Tibial artery (tissue), 4 donors: ENCODE data around the gene HOGA1.
A peak's percentile ranks its signal among the peaks of the same experiment; 100 is the strongest.
"Not testable (repeated sequence)": the region's sequence is repeated elsewhere in the genome, so short reads cannot be mapped to it uniquely, and the experiment has no call there.

Source experiments
- DNase-seq, 2 donors: peaks; one replicate each; pipeline ENCODE4 v3.0.0-alpha.2; 2019
- H3K27ac ChIP-seq, 2 donors: fragments of 200-600 bp; sonication (generic) in 1 of 2; 1 replicate in 1 of 2; 2 replicates in 1 of 2; pipeline ENCODE4 v1.5.1; 2018 to 2019; ENCODE audit warnings: mild to moderate bottlenecking in 1 of 2
- H3K27me3 ChIP-seq, 2 donors: fragments of 200-600 bp; sonication (generic) in 1 of 2; one replicate each; pipeline versions ENCODE4 v1.5.1 to v1.6.0; 2016 to 2019
- H3K36me3 ChIP-seq, 3 donors: fragments of 200-600 bp; sonication (generic) in 2 of 3; one replicate each; pipeline ENCODE4 v1.5.1; 2016 to 2019; ENCODE audit warnings: mild to moderate bottlenecking in 2 of 3
- H3K4me1 ChIP-seq, 4 donors: fragments of 200-600 bp; sonication (generic) in 2 of 4; 1 replicate in 3 of 4; 2 replicates in 1 of 4; pipeline ENCODE4 v1.5.1; 2016 to 2019
- H3K4me3 ChIP-seq, 2 donors: fragments of 200-600 bp; sonication (generic) in 1 of 2; 1 replicate in 1 of 2; 2 replicates in 1 of 2; pipeline ENCODE4 v1.5.1; 2018 to 2019; ENCODE audit warnings: mild to moderate bottlenecking in 2 of 2
- H3K9me3 ChIP-seq, 3 donors: fragments of 200-600 bp; sonication (generic) in 1 of 3; one replicate each; pipeline ENCODE4 v1.5.1; 2016 to 2019
- intact Hi-C: fragments of 100-400 bp; cut with DNase I; formaldehyde crosslinking; loops from one replicate; pipeline ENCODE4 v1.15.0; 2023; ENCODE audit warnings: low total_unique reads
- TF ChIP-seq, protein P1 (sequence below), 2 experiments: fragments of 200-600 bp in 1 of 2; fragments of 450-650 bp in 1 of 2; IDR thresholded peaks; one replicate each; pipeline ENCODE4 v1.5.1; 2017 to 2019; ENCODE audit warnings: antibody characterized with exemption in 2 of 2, mild to moderate bottlenecking in 1 of 2, moderate library complexity in 1 of 2

Gene HOGA1

DNA sequence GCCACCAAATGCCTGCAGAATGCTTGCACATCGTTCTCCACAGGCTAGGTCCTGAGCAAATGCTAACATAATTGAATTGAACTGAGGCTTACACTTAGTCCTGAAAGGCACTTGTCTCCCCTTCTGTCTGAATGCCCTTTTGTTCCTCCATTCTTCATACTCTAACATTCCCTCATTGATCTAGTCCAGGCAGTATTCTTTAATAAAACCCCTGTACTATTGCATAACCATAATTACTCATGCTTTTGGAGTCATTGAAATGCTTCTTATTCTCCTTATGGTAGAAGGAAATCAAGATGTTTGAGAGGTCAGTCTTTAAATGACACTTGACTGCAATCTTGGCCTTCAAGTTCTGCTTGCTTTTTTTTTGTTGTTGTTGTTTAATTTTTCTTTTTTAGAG is 63.4 kb downstream of the HOGA1 start:
- H3K4me1 ChIP-seq: peaks cover 0 to 30% (median 7%) of the 10 kb centered on the region in 4 donors
- no peak overlapping the region for H3K27ac ChIP-seq
- H3K4me3 ChIP-seq: no peak overlapping the region
- intact Hi-C loops: no loop called here
- H3K27me3 ChIP-seq: no peaks in the 10 kb centered on the region
- no peaks in the 10 kb centered on the region for H3K9me3 ChIP-seq
- no peak for DNase-seq
- TF ChIP-seq, protein P1, sequence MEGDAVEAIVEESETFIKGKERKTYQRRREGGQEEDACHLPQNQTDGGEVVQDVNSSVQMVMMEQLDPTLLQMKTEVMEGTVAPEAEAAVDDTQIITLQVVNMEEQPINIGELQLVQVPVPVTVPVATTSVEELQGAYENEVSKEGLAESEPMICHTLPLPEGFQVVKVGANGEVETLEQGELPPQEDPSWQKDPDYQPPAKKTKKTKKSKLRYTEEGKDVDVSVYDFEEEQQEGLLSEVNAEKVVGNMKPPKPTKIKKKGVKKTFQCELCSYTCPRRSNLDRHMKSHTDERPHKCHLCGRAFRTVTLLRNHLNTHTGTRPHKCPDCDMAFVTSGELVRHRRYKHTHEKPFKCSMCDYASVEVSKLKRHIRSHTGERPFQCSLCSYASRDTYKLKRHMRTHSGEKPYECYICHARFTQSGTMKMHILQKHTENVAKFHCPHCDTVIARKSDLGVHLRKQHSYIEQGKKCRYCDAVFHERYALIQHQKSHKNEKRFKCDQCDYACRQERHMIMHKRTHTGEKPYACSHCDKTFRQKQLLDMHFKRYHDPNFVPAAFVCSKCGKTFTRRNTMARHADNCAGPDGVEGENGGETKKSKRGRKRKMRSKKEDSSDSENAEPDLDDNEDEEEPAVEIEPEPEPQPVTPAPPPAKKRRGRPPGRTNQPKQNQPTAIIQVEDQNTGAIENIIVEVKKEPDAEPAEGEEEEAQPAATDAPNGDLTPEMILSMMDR (IDR thresholded peaks at IDR 0.05): no peak
- peaks cover 19 to 39% (median 37%) of the 10 kb centered on the region in 3 donors for H3K36me3 ChIP-seq

DNA sequence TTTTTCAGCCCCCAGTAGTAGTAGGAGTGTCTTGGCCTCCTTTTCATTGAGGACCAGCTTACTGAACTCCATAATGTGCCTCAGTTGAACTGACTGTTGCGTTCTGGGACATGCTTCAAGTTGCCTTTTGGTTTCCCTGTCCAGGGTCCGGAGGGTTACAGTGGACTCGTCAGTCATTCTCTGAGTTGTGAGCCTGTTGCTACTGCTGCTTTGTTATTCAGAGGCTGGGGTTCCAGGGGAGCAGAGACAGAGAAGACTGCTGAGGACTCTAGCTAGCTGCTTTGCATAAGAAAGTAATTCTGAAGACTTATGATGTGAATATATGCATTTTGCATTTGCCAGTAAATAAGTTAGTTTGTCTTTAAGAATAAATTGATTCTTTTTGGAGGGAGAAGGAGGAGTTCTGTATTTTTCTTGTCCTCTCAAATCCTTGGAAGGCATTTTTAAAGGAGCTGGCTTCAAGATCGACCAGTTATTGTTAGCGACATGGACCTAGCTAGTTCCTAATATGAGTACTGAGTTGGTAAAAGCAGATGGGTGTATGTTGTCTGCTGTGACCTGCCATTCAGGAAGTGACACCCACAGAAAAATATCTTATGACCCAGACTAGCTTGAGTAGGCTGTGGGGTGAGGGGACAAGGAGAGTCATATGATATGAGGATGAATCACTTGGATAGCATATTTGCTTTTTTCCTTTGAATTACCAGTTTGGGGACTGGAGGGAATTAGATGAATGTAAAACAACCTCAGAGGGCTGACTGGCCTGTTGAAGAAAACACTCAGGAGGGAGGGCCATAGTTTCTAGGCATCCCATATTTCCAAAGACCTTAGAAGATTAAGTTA is 64.6 kb downstream of the HOGA1 start:
- peak in 1 of 2 donors; percentile 58 for DNase-seq
- no peaks in the 10 kb centered on the region for H3K9me3 ChIP-seq
- H3K36me3 ChIP-seq: peaks cover 23 to 52% (median 42%) of the 10 kb centered on the region in 3 donors
- no peak overlapping the region for H3K4me3 ChIP-seq
- H3K4me1 ChIP-seq: peaks cover 0 to 24% (median 2%) of the 10 kb centered on the region in 4 donors
- intact Hi-C loops: no loop called here
- TF ChIP-seq, protein P1 (IDR thresholded peaks at IDR 0.05): no peak
- H3K27me3 ChIP-seq: no peaks in the 10 kb centered on the region
- peak overlapping the region; percentile 43 to 55 for H3K27ac ChIP-seq

DNA sequence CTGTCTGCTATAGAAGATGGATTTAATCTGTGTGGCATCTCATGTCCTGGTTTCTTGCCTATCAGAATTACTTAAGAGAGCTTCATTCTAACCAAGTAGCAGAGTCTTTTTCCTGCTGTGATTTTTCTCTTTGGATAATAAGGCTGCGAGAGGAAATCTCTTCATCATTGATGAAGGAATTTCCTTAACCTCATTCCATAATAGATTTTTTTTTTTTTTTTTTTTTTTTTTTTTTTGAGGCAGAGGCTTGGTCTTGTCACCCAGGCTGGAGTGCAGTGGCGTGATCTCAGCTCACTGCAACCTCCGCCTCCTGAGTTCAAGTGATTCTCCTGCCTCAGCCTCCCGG is 65.2 kb downstream of the HOGA1 start:
- H3K9me3 ChIP-seq, H3K27me3 ChIP-seq, intact Hi-C loops, DNase-seq, H3K4me3 ChIP-seq: not testable (repeated sequence)
- peak overlapping the region in 1 of 2 donors; percentile 55 for H3K27ac ChIP-seq
- peaks cover 23 to 54% (median 46%) of the 10 kb centered on the region in 3 donors for H3K36me3 ChIP-seq
- peaks cover 0 to 24% (median 2%) of the 10 kb centered on the region in 4 donors for H3K4me1 ChIP-seq

DNA sequence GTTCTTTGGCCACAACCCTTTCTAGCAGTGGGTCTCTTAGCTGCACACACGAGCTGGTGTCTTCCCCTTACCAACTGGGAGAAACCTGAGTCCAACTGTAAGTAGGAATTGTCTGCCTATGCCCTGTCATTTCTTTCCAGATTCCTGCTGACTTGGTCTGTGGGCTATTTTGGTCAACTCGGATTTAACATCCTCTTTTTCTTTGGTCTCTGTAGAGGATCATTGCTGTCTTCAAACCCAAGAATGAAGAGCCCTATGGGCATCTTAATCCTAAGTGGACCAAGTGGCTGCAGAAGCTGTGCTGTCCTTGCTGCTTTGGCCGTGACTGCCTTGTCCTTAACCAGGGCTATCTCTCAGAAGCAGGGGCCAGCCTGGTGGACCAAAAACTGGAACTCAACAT is 66.5 kb downstream of the HOGA1 start:
- Histone ChIP-seq H3K4me3 (no peak overlapping the region), H3K27ac (no peak overlapping the region), H3K4me1 (peaks cover 0 to 24% (median 2%) of the 10 kb centered on the region in 4 donors), H3K27me3 (no peaks in the 10 kb centered on the region), H3K9me3 (no peaks in the 10 kb centered on the region), H3K36me3 (peaks cover 23 to 52% (median 40%) of the 10 kb centered on the region in 3 donors)
- DNase-seq: no peak
- TF ChIP-seq, protein P1 (IDR thresholded peaks at IDR 0.05): no peak
- intact Hi-C loops: no loop called here

DNA sequence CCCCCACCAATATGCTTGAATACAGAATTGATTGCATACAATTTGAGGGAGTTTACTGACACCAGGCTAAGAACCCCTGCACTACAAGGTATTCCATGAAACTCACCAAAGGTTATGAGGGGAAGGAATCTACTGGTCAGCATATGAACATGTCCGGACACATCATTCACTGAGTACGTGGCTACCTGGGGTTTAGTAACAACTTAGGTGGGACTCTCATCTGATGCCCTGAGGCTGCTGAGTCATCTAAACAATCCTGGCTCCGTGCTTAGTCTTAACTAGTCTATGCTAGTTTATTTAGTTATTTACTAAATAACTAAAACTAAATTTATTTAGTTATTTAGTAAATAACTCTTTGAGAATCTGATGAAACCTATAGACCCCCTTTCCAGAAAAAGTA is 67.6 kb downstream of the HOGA1 start:
- H3K36me3 ChIP-seq: peaks cover 26 to 59% (median 41%) of the 10 kb centered on the region in 3 donors
- intact Hi-C loops: no loop called here
- H3K27ac ChIP-seq: no peak overlapping the region
- peaks cover 0 to 24% (median 2%) of the 10 kb centered on the region in 4 donors for H3K4me1 ChIP-seq
- TF ChIP-seq, protein P1 (IDR thresholded peaks at IDR 0.05): no peak
- H3K9me3 ChIP-seq: no peaks in the 10 kb centered on the region
- DNase-seq: no peak
- no peak overlapping the region for H3K4me3 ChIP-seq
- no peaks in the 10 kb centered on the region for H3K27me3 ChIP-seq

DNA sequence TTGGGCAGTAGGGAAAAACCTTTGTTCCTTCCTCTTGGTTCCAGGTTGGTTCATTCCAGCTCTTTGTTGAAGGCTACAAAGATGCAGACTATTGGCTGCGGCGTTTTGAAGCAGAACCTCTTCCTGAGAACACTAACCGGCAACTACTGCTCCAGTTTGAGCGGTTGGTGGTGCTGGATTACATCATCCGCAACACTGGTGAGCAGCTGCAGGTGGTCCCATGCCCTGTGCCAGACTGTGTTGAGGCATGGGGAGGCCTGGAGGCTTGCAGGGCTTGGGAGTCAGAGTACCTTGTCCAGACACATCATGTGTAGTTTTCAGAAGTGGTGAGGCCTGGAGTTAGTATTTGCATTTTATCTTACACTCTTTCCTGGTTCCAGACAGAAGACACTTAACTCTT is 72.6 kb downstream of the HOGA1 start:
- Histone ChIP-seq H3K9me3 (no peaks in the 10 kb centered on the region), H3K4me3 (no peak overlapping the region), H3K36me3 (peaks cover 21 to 74% (median 51%) of the 10 kb centered on the region in 3 donors), H3K27ac (no peak overlapping the region), H3K27me3 (no peaks in the 10 kb centered on the region), H3K4me1 (no peaks in the 10 kb centered on the region)
- DNase-seq: no peak
- TF ChIP-seq, protein P1 (IDR thresholded peaks at IDR 0.05): no peak
- intact Hi-C loops: no loop called here
